HG03196 (cell line): ENCODE results near the gene SPOCK1.

Source experiments
- ATAC-seq: cut with Tn5 transposase; IDR thresholded peaks from one replicate; pipeline ENCODE4 v1.9.1; 2021; ENCODE audit not compliant: unreplicated experiment

The SPOCK1 gene

DNA sequence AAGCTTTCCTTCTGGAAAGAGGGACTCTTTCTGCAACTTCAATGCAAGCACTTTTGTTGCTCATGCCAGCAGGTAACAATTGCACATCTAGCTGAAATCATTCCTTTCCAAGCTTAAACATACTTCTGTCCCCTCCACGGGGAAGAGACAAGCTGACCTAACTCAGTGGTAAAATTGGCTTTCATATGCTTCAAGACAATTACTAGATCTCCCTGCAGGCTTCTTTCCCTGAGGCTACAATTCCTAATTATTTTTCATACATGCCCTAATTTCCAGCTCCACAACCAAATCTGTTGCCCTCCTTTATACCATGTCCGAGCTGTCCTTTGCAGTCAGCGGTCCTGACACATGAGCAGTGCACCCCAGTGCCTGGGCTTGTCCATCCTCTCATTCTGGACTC lies 324.9 kb downstream of the SPOCK1 start:
- ATAC-seq: no peak

DNA sequence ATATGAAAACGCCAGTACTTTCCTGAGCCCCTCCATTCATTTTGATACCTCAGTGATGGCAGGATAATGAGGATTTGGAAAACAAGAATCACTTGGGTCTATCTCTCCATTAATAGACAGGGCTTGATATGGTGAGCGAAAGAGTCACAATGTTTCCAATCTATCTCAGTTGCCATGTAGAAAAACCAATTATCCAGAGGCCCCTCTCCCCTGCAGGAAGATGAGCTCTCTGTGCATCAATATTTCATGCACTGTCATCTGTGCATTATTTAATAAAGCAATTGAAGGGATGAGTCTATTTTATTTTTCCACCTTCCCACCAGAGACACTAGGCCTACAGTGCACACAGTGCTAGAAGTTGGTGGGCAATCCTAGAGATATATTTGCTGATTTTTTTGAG lies 326.9 kb downstream of the SPOCK1 start:
- no peak for ATAC-seq

DNA sequence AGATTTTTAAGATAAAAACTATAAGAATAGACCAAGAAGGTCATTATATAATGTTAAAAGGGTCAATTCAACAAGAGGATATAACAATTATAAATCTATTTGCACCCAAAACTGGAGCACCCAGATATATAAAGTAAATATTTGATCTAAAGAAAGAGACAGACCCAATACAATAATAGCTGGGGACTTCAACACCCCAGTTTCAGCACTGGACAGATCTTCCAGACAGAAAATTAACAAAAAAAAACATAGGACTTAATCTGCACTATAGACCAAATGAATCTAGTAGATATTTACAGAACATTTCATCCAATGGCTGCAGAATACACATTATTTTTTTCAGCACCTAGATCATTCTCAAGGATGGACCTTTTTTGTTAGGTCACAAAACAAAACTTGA lies 331.9 kb downstream of the SPOCK1 start:
- ATAC-seq: no peak

- ATAC-seq: no peak
These were observed 334.2 kb downstream of the SPOCK1 start for GRCh38 chr5:137164961-137165360.

GRCh38 chr5:137164536-137164935 lies 334.6 kb downstream of the SPOCK1 start:
- ATAC-seq: no peak

GRCh38 chr5:137158691-137159090 lies 340.4 kb downstream of the SPOCK1 start:
- no peak for ATAC-seq

DNA sequence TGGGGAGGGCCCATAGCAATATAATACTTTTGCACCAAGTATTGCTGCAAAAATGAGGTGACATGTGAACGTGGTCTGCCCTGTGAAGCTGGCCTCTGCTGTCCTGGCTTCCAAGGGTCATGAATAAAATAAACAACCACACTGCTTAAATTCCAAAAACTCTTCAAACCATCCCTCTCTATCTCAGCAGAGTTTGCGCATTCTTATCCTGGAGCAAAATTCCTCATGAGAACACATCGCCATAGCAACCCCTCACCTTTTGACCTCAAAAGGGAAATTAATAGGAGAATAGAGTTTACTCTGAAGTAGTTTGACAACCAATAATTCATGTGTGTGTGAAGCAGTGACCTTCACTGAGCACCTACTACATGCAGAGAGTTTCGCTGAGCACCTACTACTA lies 342.9 kb downstream of the SPOCK1 start:
- ATAC-seq: no peak

GRCh38 chr5:137155261-137156000 lies 343.7 kb downstream of the SPOCK1 start:
- no peak for ATAC-seq

DNA sequence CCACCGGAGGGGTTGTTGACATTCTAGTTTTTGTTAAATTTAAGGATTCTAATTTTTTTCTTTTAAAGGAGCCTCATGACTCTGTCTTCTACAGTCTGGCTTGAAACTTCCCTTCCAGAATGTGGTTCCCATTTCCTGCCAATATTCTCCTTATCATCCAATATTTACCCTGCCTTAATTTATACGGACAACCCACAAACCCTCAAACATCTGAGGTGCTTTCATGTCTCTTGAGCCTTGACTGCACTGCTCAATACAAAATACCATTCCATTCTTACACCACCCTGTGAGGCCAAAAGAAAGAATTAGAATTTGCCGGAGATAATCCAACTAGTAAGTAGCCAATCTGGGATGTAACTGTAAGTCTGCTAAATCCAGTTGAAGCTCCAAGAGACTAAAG lies 346.5 kb downstream of the SPOCK1 start:
- no peak for ATAC-seq

- ATAC-seq: no peak
These were observed 350.5 kb downstream of the SPOCK1 start for GRCh38 chr5:137148655-137149054.

DNA sequence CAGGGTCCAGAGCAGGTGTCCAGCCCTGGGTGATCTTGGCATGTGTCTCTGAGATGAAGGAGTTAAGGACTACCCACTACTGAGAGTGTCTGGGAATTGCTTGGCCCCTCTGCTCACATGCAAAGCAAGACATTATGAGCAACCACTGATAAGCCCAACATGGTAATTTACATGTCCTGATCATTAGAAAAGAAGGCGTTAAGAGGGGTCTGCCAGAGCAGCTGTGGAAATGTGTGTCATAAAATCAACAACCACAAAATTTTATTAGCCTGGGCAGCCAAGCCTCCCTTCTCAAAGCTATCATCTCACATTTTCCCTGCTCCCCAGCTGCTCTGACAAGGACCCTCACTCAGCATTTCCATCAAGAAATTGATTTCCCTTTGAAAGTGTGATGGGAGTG lies 351.0 kb downstream of the SPOCK1 start:
- ATAC-seq: no peak

- no peak for ATAC-seq
These were observed 351.8 kb downstream of the SPOCK1 start for GRCh38 chr5:137147346-137147745.

- no peak for ATAC-seq
These were observed 352.7 kb downstream of the SPOCK1 start for GRCh38 chr5:137146402-137146890.

GRCh38 chr5:137145721-137146120 lies 353.4 kb downstream of the SPOCK1 start:
- ATAC-seq: no peak

DNA sequence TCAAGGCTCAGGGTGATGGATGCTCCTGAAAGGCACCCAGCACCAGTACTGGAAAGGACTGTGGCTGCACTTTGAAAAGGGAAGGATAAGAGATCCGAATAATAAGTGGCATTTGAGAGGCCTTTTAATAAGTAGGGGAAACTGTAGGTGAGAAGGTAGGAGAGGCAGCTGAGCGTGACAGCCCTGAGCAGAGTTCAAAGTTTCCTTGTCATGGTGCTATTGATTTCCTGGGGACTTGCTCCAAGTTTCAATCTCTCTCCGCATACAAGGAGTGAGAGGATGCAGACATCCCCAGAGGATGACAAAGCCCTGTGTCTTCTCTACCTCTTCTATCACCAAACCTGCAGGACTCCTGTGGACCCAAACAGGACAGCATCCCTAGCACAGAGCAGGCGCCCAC lies 354.5 kb downstream of the SPOCK1 start:
- no peak for ATAC-seq

DNA sequence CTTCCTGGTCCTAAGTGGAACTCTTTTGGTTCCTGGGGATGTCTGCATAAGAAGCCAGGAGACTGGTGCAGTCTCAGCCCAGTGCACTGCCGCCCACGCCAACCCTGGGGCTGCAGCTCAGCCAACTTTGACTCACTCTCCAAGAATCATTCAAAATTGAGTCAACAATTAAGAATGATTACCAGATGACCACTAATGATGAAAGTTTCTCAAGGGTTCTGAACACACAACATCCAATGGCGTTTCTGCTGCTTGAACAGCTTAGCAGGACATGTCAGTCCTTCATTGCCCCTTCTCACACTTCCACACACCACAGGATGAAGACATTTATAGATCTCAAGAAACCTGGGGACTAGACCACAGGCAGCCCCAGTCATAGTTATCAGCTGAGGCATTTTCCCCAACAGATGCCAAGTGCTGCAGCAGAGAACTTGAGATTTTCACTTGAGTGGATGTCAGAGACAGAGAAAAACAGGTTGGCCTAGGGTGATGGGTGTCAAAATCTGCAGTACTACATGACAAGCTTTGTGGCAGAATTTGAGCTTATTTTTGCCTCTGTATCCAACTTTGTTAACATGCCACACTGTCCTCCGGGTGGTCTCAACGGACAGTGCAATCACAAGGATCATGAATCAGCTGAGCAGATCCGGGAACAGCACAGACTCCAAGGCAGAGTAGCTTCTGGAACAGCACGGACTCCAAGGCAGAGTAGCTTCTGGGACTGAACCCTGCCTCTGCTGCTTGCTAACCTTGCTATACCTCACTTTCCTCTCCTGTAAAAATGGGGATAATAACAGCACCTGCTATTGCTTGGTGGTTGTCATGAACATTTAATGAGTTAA lies 356.1 kb downstream of the SPOCK1 start:
- ATAC-seq: peak; percentile 65

DNA sequence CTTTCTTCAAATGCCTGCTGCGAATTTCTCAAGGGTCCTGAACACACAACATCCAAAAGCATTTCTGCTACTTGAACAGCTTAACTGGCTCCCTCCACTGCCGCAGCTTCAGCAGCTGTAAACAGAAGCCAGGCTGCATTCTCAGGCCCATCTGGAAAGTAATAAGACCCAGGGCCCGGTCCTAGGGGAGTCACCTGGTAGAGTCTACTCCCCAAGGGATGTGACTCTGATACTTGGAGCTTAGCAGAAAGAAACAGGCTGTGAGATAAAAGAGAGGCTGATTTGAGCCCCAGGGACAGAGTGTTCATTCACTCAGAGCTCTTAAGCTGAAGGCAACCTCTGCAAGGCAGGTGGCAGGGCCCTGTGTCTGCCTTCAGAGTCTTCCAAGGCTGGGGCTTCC lies 356.8 kb downstream of the SPOCK1 start:
- peak; percentile 40 for ATAC-seq

DNA sequence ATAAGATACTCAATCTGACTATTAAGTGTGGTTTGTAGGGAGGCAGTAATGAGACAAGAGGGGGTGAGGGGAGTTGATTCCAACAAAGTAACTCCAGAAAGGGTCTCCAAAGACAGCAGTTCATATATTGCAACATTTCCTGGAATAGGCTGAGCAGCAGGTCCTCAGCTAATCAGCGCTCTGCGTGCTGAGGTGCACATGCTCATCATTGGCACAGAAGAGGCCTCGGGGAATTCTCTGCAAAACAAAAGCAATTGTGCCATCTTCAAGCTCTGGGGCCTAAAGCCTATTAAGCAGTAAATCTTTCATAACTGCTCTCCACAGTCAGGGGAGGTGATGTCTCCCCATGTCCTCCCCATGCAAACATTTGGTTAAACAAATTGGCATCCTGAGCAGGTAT lies 357.3 kb downstream of the SPOCK1 start:
- ATAC-seq: no peak

DNA sequence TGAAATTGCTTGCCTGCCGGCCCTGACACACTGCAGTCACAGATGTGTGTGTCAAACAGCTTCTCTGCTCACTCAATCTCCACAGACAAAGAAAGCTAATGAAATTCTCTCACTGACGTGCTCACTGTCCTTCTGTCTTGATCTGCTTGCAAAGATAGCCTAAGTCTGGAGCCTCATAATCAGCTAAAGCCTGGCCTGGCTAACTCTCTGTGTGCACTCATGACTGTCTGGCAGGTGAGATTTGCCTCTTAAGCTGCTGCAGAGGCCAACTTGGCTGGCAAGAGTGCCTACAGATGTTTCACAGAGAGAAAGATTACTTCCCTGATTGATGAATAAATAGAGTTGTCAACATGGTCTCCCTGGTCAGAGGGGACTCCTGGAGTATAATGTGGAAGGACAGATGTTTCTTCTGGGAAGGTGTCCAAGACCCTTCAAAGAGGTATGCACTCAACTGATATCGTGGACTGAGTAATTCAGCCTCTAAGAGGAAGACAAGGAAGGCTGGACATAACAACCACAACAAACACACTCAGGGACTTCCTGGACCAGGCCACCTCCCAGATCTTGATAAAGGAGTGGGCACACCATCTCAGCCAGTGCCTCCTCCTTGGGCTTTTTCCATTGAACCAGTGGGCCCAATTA lies 362.0 kb downstream of the SPOCK1 start:
- ATAC-seq: no peak

GRCh38 chr5:137134920-137135532 lies 364.1 kb downstream of the SPOCK1 start:
- no peak for ATAC-seq
